D721Med (cell line): ENCODE data around the gene MED16.

Experiments
- DNase-seq: peaks from one replicate; pipeline ENCODE4 v3.0.0; 2011; ENCODE audit warnings: low spot score; ENCODE audit not compliant: insufficient read length
- FAIRE-seq: peaks from 2 replicates; lab custom pipeline; 2011; peaks lifted over from hg19 to GRCh38; lab: Jason Lieb, UNC
- TF ChIP-seq, protein P1 (sequence below): IDR thresholded peaks from 2 replicates; pipeline ENCODE4 v1.5.1; 2012; ENCODE audit warnings: mild to moderate bottlenecking, control low read depth; ENCODE audit not compliant: insufficient read depth; ENCODE audit errors: missing control alignments

The MED16 gene

DNA sequence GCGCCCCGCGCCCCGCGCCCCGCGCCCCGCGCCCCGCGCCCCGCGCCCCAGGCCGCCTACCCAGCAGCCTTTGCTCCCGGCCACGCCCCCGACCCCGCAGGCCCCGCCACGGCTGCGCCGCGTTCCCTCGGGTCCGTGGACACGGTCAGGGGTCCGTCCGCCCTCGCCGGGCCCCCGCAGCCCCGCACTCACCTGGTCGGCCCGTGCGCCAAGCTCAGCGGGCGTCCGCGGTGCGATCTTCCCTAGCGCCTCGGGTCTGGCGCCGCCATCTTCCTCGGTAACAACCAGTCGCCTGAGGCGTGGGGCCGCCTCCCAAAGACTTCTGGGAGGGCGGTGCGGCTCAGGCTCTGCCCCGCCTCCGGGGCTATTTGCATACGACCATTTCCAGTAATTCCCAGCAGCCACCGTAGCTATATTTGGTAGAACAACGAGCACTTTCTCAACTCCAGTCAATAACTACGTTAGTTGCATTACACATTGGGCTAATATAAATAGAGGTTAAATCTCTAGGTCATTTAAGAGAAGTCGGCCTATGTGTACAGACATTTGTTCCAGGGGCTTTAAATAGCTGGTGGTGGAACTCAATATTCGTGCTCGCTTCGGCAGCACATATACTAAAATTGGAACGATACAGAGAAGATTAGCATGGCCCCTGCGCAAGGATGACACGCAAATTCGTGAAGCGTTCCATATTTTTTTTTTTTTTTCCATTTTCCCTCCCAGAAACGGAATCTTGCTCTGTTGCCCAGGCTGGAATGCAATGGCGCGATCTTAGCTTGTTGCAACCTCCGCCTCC is at the start of gene MED16, which contains the start of gene RNU6-9:
Gene MED16, minus strand, starts transcription at position 294 of the 796 bp plus-strand sequence. CDS start 2,056 bp downstream, outside the sequence.
Gene RNU6-9, plus strand, starts transcription at position 591 of the 796 bp plus-strand sequence.
- FAIRE-seq: no peak
- peak; percentile 98 for DNase-seq
- TF ChIP-seq, protein P1, sequence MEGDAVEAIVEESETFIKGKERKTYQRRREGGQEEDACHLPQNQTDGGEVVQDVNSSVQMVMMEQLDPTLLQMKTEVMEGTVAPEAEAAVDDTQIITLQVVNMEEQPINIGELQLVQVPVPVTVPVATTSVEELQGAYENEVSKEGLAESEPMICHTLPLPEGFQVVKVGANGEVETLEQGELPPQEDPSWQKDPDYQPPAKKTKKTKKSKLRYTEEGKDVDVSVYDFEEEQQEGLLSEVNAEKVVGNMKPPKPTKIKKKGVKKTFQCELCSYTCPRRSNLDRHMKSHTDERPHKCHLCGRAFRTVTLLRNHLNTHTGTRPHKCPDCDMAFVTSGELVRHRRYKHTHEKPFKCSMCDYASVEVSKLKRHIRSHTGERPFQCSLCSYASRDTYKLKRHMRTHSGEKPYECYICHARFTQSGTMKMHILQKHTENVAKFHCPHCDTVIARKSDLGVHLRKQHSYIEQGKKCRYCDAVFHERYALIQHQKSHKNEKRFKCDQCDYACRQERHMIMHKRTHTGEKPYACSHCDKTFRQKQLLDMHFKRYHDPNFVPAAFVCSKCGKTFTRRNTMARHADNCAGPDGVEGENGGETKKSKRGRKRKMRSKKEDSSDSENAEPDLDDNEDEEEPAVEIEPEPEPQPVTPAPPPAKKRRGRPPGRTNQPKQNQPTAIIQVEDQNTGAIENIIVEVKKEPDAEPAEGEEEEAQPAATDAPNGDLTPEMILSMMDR: no peak

DNA sequence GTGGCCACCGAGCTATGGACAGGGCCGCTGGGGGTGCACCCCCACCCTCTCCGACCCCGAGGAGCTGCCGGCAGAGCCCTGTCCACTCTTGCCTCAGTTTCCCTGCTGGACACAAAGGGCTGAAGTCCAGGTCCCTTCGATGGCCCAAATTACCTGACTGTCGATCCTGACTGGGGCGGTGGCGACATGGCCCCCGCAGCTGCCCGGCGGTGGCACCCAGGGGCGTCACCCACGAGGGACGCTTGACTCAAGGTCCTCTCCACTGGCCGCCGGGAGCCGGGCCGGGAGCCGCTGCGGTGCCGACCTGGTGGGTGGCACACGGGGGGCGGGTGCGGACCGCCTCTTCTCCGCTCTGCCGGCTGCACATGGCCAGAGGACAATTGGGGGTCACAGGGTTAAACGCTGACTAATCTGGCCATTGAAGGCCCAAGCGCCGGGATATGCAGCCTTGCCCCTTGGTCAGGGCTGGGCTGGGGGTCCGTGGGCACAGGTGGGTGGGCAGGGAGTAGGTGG is 49.2 kb upstream of the MED16 start:
- FAIRE-seq (no peak), DNase-seq (no peak)
- TF ChIP-seq, protein P1: no peak

DNA sequence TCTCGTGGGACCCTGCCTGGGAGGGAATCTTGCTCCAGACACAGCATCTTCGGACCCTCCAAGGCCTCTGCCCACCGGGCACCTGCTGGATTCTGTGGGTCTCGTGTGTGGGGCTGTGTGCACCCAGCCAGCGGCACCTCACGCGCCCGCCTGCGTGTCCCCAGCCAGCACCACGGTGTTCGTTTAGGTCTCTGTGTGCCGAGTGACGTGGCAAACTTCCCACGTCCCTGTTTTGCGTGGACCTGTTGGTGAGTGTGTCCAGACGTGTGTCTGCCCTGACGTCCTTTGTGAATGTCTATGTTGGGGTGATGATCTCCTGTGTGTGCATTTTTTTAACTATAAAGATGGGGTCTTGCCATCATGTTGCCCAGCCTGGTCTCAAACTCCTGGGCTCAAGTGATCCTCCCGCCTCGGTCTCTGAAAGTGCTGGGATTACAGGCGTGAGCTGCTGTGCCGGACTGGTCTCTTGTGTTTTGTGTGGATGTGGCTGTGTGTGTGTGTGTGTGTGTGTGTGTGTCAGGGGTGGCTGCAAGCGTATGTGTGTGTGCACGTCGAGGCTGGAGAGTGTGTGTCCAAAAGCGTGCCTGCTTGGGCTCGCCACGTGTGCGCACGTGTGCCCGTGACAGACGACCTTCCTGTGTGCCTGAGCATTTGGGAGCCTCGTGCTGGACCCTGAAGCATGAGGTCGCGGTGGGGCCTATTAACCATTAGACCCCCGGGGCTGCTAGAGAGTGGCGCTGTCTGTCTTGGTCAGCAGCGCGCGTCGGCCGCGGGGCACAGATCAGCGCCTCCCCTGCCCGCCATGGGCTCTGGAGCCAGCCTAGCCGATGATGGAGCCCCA is 48.5 kb upstream of the MED16 start:
- TF ChIP-seq, protein P1: no peak
- FAIRE-seq: no peak
- no peak for DNase-seq

DNA sequence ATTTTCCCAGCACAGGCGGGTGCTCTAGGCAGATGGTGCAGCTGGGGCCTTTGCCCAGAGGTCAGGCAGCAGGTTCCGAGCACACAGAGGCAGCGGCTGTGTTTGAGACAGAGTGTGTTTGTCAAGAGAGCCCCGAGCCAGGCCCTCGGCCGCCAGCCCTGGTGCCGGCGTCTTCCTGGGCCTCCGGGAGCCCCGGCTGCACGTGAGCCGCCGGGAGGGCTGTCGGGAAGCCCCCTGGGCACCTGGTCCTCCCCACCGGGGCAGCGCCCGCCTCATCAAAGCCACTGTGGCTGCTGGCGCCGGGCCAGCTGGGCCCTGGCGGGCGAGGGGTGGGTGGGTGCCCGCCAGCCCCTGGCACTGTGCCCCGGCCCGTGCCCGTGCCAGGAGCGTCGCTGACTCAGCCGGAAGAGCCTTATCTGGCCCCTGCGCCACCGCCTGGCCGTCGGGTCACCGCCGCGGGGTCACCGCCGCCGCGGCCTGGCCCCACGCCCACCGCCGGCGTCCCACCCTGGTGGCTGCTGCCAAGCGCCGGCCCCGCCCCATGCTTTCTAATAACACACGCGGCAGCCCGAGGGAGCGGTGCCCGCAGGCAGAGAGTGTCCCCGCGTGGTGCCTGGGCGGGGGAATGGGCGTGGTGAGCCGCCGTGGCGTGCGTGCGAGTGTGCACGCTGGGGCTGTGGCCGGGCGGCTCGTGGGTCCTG is 47.8 kb upstream of the MED16 start:
- no peak for DNase-seq
- TF ChIP-seq, protein P1: no peak
- no peak for FAIRE-seq

DNA sequence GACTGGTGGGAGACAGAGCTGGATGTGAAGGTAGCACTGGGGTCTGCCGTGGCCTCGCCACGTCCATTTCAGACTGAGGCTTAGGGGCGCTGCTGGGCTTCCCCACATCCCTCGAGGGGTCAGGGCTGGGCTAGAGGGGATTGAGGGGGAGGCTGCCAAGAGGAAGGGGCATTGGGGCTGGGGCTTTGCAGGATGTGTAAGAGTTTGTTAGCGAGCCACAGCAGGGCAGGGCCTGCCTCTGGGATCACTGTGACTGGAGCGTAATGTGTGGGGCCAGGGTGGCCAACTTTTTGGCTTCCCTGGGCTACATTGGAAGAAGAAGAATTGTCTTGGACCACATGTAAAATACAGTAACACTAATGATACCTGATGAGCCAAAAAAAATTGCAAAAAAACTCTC is 46.9 kb upstream of the MED16 start:
- no peak for FAIRE-seq

DNA sequence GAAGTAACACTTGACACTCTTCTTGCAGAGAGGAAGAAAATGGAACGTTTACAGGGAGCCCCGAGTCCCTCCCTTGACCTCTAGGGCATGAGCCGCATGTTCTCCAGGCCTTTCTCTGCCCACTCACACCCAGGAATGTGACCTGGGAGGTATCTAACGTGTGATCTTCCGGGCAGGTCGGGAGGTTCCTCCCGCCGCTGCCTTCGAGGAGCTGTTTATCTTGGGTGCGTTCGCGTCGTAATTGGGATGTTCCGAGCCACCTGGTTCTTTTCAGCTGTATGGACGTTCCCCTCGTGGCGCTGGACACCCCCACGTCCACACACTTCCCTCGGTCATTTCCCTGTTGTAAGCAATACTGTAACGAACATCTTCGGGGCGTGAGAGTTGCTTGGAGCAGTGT is 46.5 kb upstream of the MED16 start:
- FAIRE-seq: no peak
- no peak for DNase-seq

More for the DNA sequence above, 46.9 kb upstream of the MED16 start:
- TF ChIP-seq, protein P1: no peak
- no peak for DNase-seq

More for the DNA sequence above, 46.5 kb upstream of the MED16 start:
- TF ChIP-seq, protein P1: no peak
